HEK293T (cell line): ENCODE results near the gene USP36.

Experiments used
- CTCF ChIA-PET: fragments of 350-600 bp; formaldehyde crosslinking; extraction: SDS; loops from one replicate; lab custom pipeline; 2021; ENCODE audit warnings: antibody characterized with exemption, inconsistent platforms; lab: Yijun Ruan, JAX
- POLR2A ChIA-PET: fragments of 350-600 bp; formaldehyde crosslinking; extraction: SDS; loops from one replicate; lab custom pipeline; 2020; ENCODE audit warnings: antibody characterized with exemption, inconsistent platforms; lab: Yijun Ruan, JAX
- DNase-seq: peaks from one replicate; pipeline ENCODE4 v3.0.0; 2012; ENCODE audit warnings: mixed read lengths; ENCODE audit errors: extremely low spot score
- ARNT ChIP-seq: fragments of 450-650 bp; IDR thresholded peaks from 2 replicates; pipeline ENCODE4 v1.6.1; 2017; ENCODE audit warnings: mild to moderate bottlenecking
- BHLHE40 ChIP-seq: fragments of 450-650 bp; IDR thresholded peaks from 2 replicates; pipeline ENCODE4 v1.6.1; 2016; ENCODE audit warnings: mild to moderate bottlenecking, moderate library complexity, borderline replicate concordance
- CTBP1 ChIP-seq: fragments of 450-650 bp; IDR thresholded peaks from 2 replicates; pipeline ENCODE4 v1.6.1; 2016; ENCODE audit warnings: borderline replicate concordance
- ELF4 ChIP-seq: fragments of 450-650 bp; IDR thresholded peaks from 2 replicates; pipeline ENCODE4 v1.6.1; 2017; ENCODE audit warnings: antibody characterized with exemption
- FOXA1 ChIP-seq: fragments of 450-650 bp; IDR thresholded peaks from 2 replicates; pipeline ENCODE4 v1.6.1; 2016; ENCODE audit warnings: mild to moderate bottlenecking
- FOXK2 ChIP-seq: fragments of 450-650 bp; IDR thresholded peaks from 2 replicates; pipeline ENCODE4 v1.6.1; 2016; ENCODE audit warnings: mild to moderate bottlenecking
- FOXM1 ChIP-seq: fragments of 450-650 bp; IDR thresholded peaks from 2 replicates; pipeline ENCODE4 v1.6.1; 2017; ENCODE audit warnings: mild to moderate bottlenecking, borderline replicate concordance
- HDGF ChIP-seq: fragments of 450-650 bp; IDR thresholded peaks from 2 replicates; pipeline ENCODE4 v1.6.1; 2017; ENCODE audit warnings: antibody characterized with exemption, borderline replicate concordance
- L3MBTL2 ChIP-seq: fragments of 450-650 bp; conservative IDR thresholded peaks from 2 replicates; pipeline ENCODE4 v1.6.1; 2016; ENCODE audit warnings: mild to moderate bottlenecking
- LEF1 ChIP-seq: fragments of 450-650 bp; IDR thresholded peaks from 2 replicates; pipeline ENCODE4 v1.6.1; 2017; ENCODE audit warnings: mild to moderate bottlenecking, borderline replicate concordance
- NFRKB ChIP-seq: fragments of 450-650 bp; IDR thresholded peaks from 2 replicates; pipeline ENCODE4 v1.6.1; 2016; ENCODE audit warnings: mild to moderate bottlenecking, moderate library complexity
- PKNOX1 ChIP-seq: fragments of 450-650 bp; IDR thresholded peaks from 2 replicates; pipeline ENCODE4 v1.6.1; 2016
- SP1 ChIP-seq: fragments of 450-650 bp; IDR thresholded peaks from 2 replicates; pipeline ENCODE4 v1.6.1; 2017
- SUZ12 ChIP-seq: fragments of 450-650 bp; IDR thresholded peaks from 2 replicates; pipeline ENCODE4 v1.6.1; 2016; ENCODE audit warnings: mild to moderate bottlenecking
- TARDBP ChIP-seq: fragments of 450-650 bp; IDR thresholded peaks from 2 replicates; pipeline ENCODE4 v1.6.1; 2016
- ZNF384 ChIP-seq: fragments of 450-650 bp; IDR thresholded peaks from 2 replicates; pipeline ENCODE4 v1.6.1; 2016

USP36 gene

GRCh38 chr17:78774956-78775571 is 65.5 kb downstream of the USP36 start:
- no peak for DNase-seq
- CTCF ChIA-PET = no interaction called here
- POLR2A ChIA-PET = no interaction called here
- no peak for TF ChIP-seq FOXA1

DNA sequence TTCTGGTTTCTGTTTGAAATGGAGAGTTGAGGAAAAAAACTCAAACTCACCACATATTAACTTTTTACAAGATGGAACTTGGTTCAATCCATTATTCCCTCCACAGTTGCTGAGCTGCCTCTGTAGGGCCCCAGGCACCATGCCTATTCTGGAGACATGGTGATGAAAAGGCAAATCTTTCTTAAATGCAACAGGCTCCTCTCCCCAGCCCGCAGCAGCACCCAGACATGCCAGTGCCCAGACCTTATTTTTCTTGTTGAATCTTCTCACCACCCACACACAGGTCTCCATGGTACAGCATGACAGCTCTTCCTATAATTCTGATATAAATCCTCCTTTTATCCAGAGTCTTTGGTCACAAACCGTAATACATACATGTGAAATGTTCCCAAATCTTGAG is 66.2 kb downstream of the USP36 start:
- DNase-seq = no peak
- ChIA-PET CTCF (no interaction called here), POLR2A (no interaction called here)
- no peak for TF ChIP-seq NFRKB
- TF ChIP-seq ARNT = no peak
- no peak for TF ChIP-seq FOXA1
- no peak for TF ChIP-seq ELF4

GRCh38 chr17:78771758-78772382 is 68.7 kb downstream of the USP36 start:
- POLR2A ChIA-PET = no interaction called here
- TF ChIP-seq ELF4 (no peak), BHLHE40 (no peak), ZNF384 (no peak), FOXK2 (no peak), PKNOX1 (no peak), FOXM1 (no peak), L3MBTL2 (no peak), HDGF (no peak), TARDBP (no peak), SP1 (no peak), SUZ12 (no peak), LEF1 (no peak), ARNT (no peak), FOXA1 (no peak), CTBP1 (no peak)
- no peak for DNase-seq
- CTCF ChIA-PET = no interaction called here

- ChIA-PET CTCF (interaction anchor here (0.5 to 1.1 kb wide), 5 partner anchors 11 to 324 kb away, joined by 3 read pairs; no protein-coding TSS in a partner anchor), POLR2A (no interaction called here)
- TF ChIP-seq BHLHE40 = no peak
- no peak for TF ChIP-seq TARDBP
- TF ChIP-seq CTBP1 = no peak
- no peak for TF ChIP-seq SP1
- no peak for TF ChIP-seq SUZ12
- TF ChIP-seq FOXM1 = no peak
- TF ChIP-seq ZNF384 = no peak
- TF ChIP-seq NFRKB = no peak
- TF ChIP-seq FOXK2 = no peak
- TF ChIP-seq ARNT = no peak
- no peak for TF ChIP-seq FOXA1
- TF ChIP-seq PKNOX1 = no peak
- TF ChIP-seq LEF1 = no peak
- TF ChIP-seq L3MBTL2 = no peak
- TF ChIP-seq HDGF = no peak
- no peak for TF ChIP-seq ELF4
- DNase-seq = no peak
Observed at GRCh38 chr17:78769196-78769773, 71.3 kb downstream of the USP36 start.

GRCh38 chr17:78767806-78768205 is 72.8 kb downstream of the USP36 start:
- ChIA-PET CTCF (no interaction called here), POLR2A (no interaction called here)
- no peak for DNase-seq
- TF ChIP-seq CTBP1 (no peak), BHLHE40 (no peak), L3MBTL2 (no peak), ZNF384 (no peak), FOXA1 (no peak), FOXM1 (no peak), FOXK2 (no peak), SUZ12 (no peak), NFRKB (no peak), TARDBP (no peak), HDGF (no peak), LEF1 (no peak), ARNT (no peak), PKNOX1 (no peak)

DNA sequence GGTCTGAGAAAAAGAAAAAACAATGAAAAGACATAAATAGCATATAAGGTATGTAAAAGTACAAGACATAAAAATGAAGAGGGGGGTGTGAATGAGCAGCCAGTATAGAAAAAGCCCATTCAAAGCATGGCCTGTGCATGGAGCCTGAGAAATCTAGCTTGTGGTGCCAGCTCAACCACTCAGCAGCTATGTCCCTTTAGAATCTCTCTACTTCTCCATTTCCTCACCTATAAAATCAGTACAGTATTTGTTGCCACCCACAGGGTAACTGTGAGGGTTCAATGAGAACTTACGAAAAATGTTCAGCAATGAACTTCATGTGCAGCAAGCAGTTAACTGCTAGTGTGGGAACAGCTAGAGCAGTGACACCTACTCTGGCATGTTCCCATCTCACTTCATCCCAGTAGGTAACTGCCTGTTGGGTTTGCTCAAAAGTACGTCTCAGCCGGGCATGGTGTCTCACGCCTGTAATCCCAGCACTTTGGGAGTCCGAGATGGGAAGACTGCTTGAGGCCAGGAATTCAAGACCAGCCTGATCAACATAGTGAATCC is 73.8 kb downstream of the USP36 start:
- POLR2A ChIA-PET = no interaction called here
- CTCF ChIA-PET = no interaction called here
- no peak for DNase-seq
- TF ChIP-seq HDGF (no peak), FOXA1 (no peak), NFRKB (no peak)
